Panc1 (cell line): ENCODE data around the gene PRODH2. TPM values are rescaled to one million over a fixed set of nuclear protein-coding genes. Genes with fewer than 3 reads are reported as not detected.
A peak's percentile ranks its signal among the peaks of the same experiment; 100 is the strongest.

Experiments
- ATAC-seq: fragments of 200-7000 bp; cut with Tn5 transposase; 2 replicates; pipeline ENCODE4 v1.9.1; 2020; ENCODE audit warnings: mild to moderate bottlenecking, moderate library complexity
- BruUV-seq: library from RNA; stranded (reverse); fragments of 400-500 nt; replicated peaks from 2 replicates; lab custom pipeline; 2021; lab: Mats Ljungman, UMichigan
- CTCF ChIA-PET: fragments of 300-600 bp; sonication (Branson Sonifier 250); formaldehyde crosslinking; loops from one replicate; lab custom pipeline; 2022; ENCODE audit warnings: antibody characterized with exemption; lab: Charles Lee
- POLR2A ChIA-PET: fragments of 300-600 bp; sonication (Branson Sonifier 250); formaldehyde crosslinking; loops from one replicate; lab custom pipeline; 2022; ENCODE audit warnings: antibody characterized with exemption; lab: Charles Lee
- DNase-seq: peaks from one replicate; pipeline ENCODE4 v3.0.0-alpha.2; 2010; ENCODE audit warnings: low read depth, low spot score
- H3K27ac ChIP-seq: 2 replicates; pipeline ENCODE4 v1.5.1; 2011; ENCODE audit warnings: mild to moderate bottlenecking, low read length, inconsistent platforms
- H3K27me3 ChIP-seq: fragments of 200-500 bp; sonication (Bioruptor generic); 2 replicates; pipeline ENCODE4 v1.6.0; 2014; ENCODE audit warnings: low read length, inconsistent platforms; ENCODE audit not compliant: control insufficient read depth, insufficient read depth
- H3K36me3 ChIP-seq: fragments of 200-500 bp; sonication (Bioruptor generic); 2 replicates; pipeline ENCODE4 v1.5.1; 2014; ENCODE audit warnings: inconsistent platforms, mild to moderate bottlenecking, low read length, moderate library complexity; ENCODE audit not compliant: control insufficient read depth, insufficient read depth
- H3K4me1 ChIP-seq: 2 replicates; pipeline ENCODE4 v1.5.1; 2011; ENCODE audit warnings: inconsistent platforms, mild to moderate bottlenecking, low read length, moderate library complexity; ENCODE audit not compliant: control insufficient read depth, insufficient read depth
- H3K4me3 ChIP-seq, 2 experiments: 2 replicates each; pipeline ENCODE4 v1.5.1; 2011 to 2012; ENCODE audit warnings: low read depth in 2 of 2, low read length in 2 of 2, mild to moderate bottlenecking in 2 of 2, inconsistent platforms in 1 of 2, moderate library complexity in 1 of 2
- H3K9me3 ChIP-seq: fragments of 200-500 bp; sonication (Bioruptor generic); 2 replicates; pipeline ENCODE4 v1.5.1; 2014; ENCODE audit warnings: low read depth, mild to moderate bottlenecking, inconsistent platforms, low read length, moderate library complexity; ENCODE audit not compliant: control insufficient read depth, insufficient read depth
- CTCF ChIP-seq: fragments of 450-650 bp; IDR thresholded peaks from 2 replicates; pipeline ENCODE4 v1.5.1; 2017; ENCODE audit warnings: mild to moderate bottlenecking
- POLR2AphosphoS5 ChIP-seq: IDR thresholded peaks from 2 replicates; pipeline ENCODE4 v1.6.1; 2012; ENCODE audit warnings: mild to moderate bottlenecking, low read depth, low read length, moderate library complexity
- REST ChIP-seq, 2 experiments: IDR thresholded peaks; 2 replicates each; pipeline ENCODE4 v1.6.1; 2011 to 2012; ENCODE audit warnings: low read depth in 2 of 2, control low read depth in 1 of 2, low read length in 1 of 2, mild to moderate bottlenecking in 1 of 2, moderate library complexity in 1 of 2; ENCODE audit not compliant: insufficient read depth in 1 of 2
- SIN3A ChIP-seq: IDR thresholded peaks from 2 replicates; pipeline ENCODE4 v1.6.1; 2012; ENCODE audit warnings: low read depth, mild to moderate bottlenecking, low read length, moderate library complexity, borderline replicate concordance; ENCODE audit not compliant: insufficient read depth
- TCF7L2 ChIP-seq: IDR thresholded peaks from 2 replicates; pipeline ENCODE4 v1.6.1; 2011; ENCODE audit warnings: mild to moderate bottlenecking, low read depth, low read length, inconsistent platforms
- in situ Hi-C: cut with HindIII; loops from 2 replicates; pipeline ENCODE4 v1.10.0; 2016; ENCODE audit warnings: low sequenced_read_pairs, low pct_unique_long_range_greater_than_20kb
- intact Hi-C: fragments of 100-400 bp; cut with micrococcal nuclease; formaldehyde crosslinking; loops from one replicate; pipeline ENCODE4 v1.10.0; 2022; ENCODE audit not compliant: unreplicated experiment
- total RNA-seq: library from RNA; stranded (reverse); gene quantifications from one replicate; pipeline ENCODE4 v1.2.1, GENCODE V29; 2021; ENCODE audit not compliant: unreplicated experiment

PRODH2 gene
- total RNA-seq, 1 experiment from 2014 or later = not detected

GRCh38 chr19:35813043-35813890 lies 622 bp upstream of the PRODH2 start:
- TF ChIP-seq REST (IDR thresholded peaks at IDR 0.05; ENCODE audit: insufficient read depth in 1 of 2, low read depth in 2 of 2, low read length in 1 of 2) (no peak), TCF7L2 (no peak), POLR2AphosphoS5 (no peak), CTCF (no peak), SIN3A (no peak)
- Histone ChIP-seq H3K27me3 (no peaks in the 10 kb centered on the region), H3K9me3 (no peaks in the 10 kb centered on the region), H3K4me1 (no peaks in the 10 kb centered on the region), H3K36me3 (no peaks in the 10 kb centered on the region), H3K27ac (no peak overlapping the region), H3K4me3 (no peak overlapping the region)
- BruUV-seq = no TSS peak
- POLR2A ChIA-PET = no interaction called here
- no peak for ATAC-seq
- in situ Hi-C loops = no loop called here
- intact Hi-C loops = no loop called here
- no peak for DNase-seq
- CTCF ChIA-PET = interaction anchor here (0.8 kb wide), 1 partner anchor 39 kb away, joined by 4 read pairs; no protein-coding TSS in a partner anchor

- BruUV-seq = no TSS peak
- in situ Hi-C loops (no loop called here), intact Hi-C loops (no loop called here)
- Histone ChIP-seq H3K27ac (no peak overlapping the region), H3K9me3 (no peaks in the 10 kb centered on the region), H3K27me3 (no peaks in the 10 kb centered on the region), H3K4me3 (no peak overlapping the region), H3K36me3 (no peaks in the 10 kb centered on the region), H3K4me1 (no peaks in the 10 kb centered on the region)
- no peak for DNase-seq
- TF ChIP-seq CTCF (no peak), REST (IDR thresholded peaks at IDR 0.05; ENCODE audit: insufficient read depth in 1 of 2, low read depth in 2 of 2, low read length in 1 of 2) (no peak), POLR2AphosphoS5 (no peak), SIN3A (no peak)
- ATAC-seq = peak; percentile 41; the same call in 1 of the 2 replicates
- POLR2A ChIA-PET = interaction anchor here (0.6 to 1.0 kb wide), 2 partner anchors 75 to 93 kb away, joined by 3 to 4 read pairs; no protein-coding TSS in a partner anchor
- CTCF ChIA-PET = no interaction called here
These were observed 1.1 kb downstream of the PRODH2 start for GRCh38 chr19:35811317-35812219.
